H9 (cell line): Measurements from ENCODE around the gene CTNNBL1. TPM values are rescaled to one million over a fixed set of nuclear protein-coding genes. Genes with fewer than 3 reads are reported as not detected.

Experiments
- DNase-seq: peaks from one replicate; pipeline ENCODE4 v3.0.0-alpha.2; 2017
- H2AFZ ChIP-seq: one replicate; pipeline ENCODE4 v1.6.1; 2013; ENCODE audit warnings: mild to moderate bottlenecking, low read length, control low read depth, moderate library complexity
- H2AK5ac ChIP-seq: 2 replicates; pipeline ENCODE4 v1.6.1; 2013; ENCODE audit warnings: low read length, control low read depth, mixed read lengths; ENCODE audit not compliant: insufficient read length
- H2BK120ac ChIP-seq: one replicate; pipeline ENCODE4 v1.6.1; 2013; ENCODE audit warnings: low read depth, mild to moderate bottlenecking, low read length, control low read depth, inconsistent platforms; ENCODE audit not compliant: poor library complexity, severe bottlenecking
- H2BK12ac ChIP-seq: 2 replicates; pipeline ENCODE4 v1.6.1; 2013; ENCODE audit warnings: low read length, control low read depth, mixed read lengths, low read depth; ENCODE audit not compliant: insufficient read length
- H2BK15ac ChIP-seq: 2 replicates; pipeline ENCODE4 v1.6.1; 2013; ENCODE audit warnings: low read depth, low read length, control low read depth
- H2BK20ac ChIP-seq: one replicate; pipeline ENCODE4 v1.6.1; 2013; ENCODE audit warnings: low read depth, mild to moderate bottlenecking, low read length, control low read depth, inconsistent platforms; ENCODE audit not compliant: poor library complexity, severe bottlenecking
- H2BK5ac ChIP-seq: 2 replicates; pipeline ENCODE4 v1.6.1; 2013; ENCODE audit warnings: low read length, control low read depth, mixed read lengths; ENCODE audit not compliant: insufficient read length
- H3K14ac ChIP-seq: 2 replicates; pipeline ENCODE4 v1.6.1; 2013; ENCODE audit warnings: low read length, control low read depth; ENCODE audit not compliant: insufficient read depth
- H3K18ac ChIP-seq: 2 replicates; pipeline ENCODE4 v1.6.1; 2013; ENCODE audit warnings: low read depth, mild to moderate bottlenecking, mixed read lengths, low read length, control low read depth; ENCODE audit not compliant: insufficient read length
- H3K23ac ChIP-seq: 2 replicates; pipeline ENCODE4 v1.6.1; 2013; ENCODE audit warnings: low read length, control low read depth, mixed read lengths, low read depth; ENCODE audit not compliant: insufficient read length
- H3K23me2 ChIP-seq: 2 replicates; pipeline ENCODE4 v1.6.1; 2013; ENCODE audit warnings: low read depth, mild to moderate bottlenecking, mixed read lengths, low read length, control low read depth; ENCODE audit not compliant: insufficient read length, poor library complexity, severe bottlenecking
- H3K27ac ChIP-seq: 2 replicates; pipeline ENCODE4 v1.5.1; 2013; ENCODE audit warnings: low read length, control low read depth, mixed read lengths, low read depth; ENCODE audit not compliant: insufficient read length
- H3K27me3 ChIP-seq: 2 replicates; pipeline ENCODE4 v1.6.1; 2013; ENCODE audit warnings: low read length, control low read depth, inconsistent platforms; ENCODE audit not compliant: insufficient read depth
- H3K4ac ChIP-seq: 2 replicates; pipeline ENCODE4 v1.6.1; 2013; ENCODE audit warnings: low read depth, mild to moderate bottlenecking, control low read depth, inconsistent platforms, low read length, moderate library complexity
- H3K4me1 ChIP-seq: 2 replicates; pipeline ENCODE4 v1.6.1; 2013; ENCODE audit warnings: low read length, control low read depth, inconsistent platforms; ENCODE audit not compliant: insufficient read depth
- H3K4me2 ChIP-seq: 2 replicates; pipeline ENCODE4 v1.6.1; 2013; ENCODE audit warnings: low read length, control low read depth, mixed read lengths; ENCODE audit not compliant: insufficient read length, insufficient read depth
- H3K56ac ChIP-seq: 2 replicates; pipeline ENCODE4 v1.6.1; 2013; ENCODE audit warnings: low read depth, mild to moderate bottlenecking, mixed read lengths, low read length, control low read depth; ENCODE audit not compliant: insufficient read length
- H3K79me1 ChIP-seq: 2 replicates; pipeline ENCODE4 v1.6.1; 2013; ENCODE audit warnings: low read depth, mild to moderate bottlenecking, moderate library complexity, low read length, control low read depth, inconsistent platforms; ENCODE audit not compliant: insufficient read depth, poor library complexity, severe bottlenecking
- H3K79me2 ChIP-seq: 2 replicates; pipeline ENCODE4 v1.6.1; 2013; ENCODE audit warnings: low read length, control low read depth, inconsistent platforms; ENCODE audit not compliant: insufficient read depth
- H3K9ac ChIP-seq: 2 replicates; pipeline ENCODE4 v1.6.1; 2013; ENCODE audit warnings: low read length, control low read depth, mixed read lengths; ENCODE audit not compliant: insufficient read length; ENCODE audit errors: extremely low read depth
- H3K9me3 ChIP-seq: one replicate; pipeline ENCODE4 v1.6.1; 2013; ENCODE audit warnings: low read depth, low read length, inconsistent platforms; ENCODE audit not compliant: control insufficient read depth
- H3T11ph ChIP-seq: one replicate; pipeline ENCODE4 v1.6.1; 2013; ENCODE audit warnings: mild to moderate bottlenecking, low read length, control low read depth, inconsistent platforms
- H4K20me1 ChIP-seq: one replicate; pipeline ENCODE4 v1.6.1; 2013; ENCODE audit not compliant: control insufficient read depth, insufficient read length, insufficient read depth
- H4K5ac ChIP-seq: 2 replicates; pipeline ENCODE4 v1.6.1; 2013; ENCODE audit warnings: low read depth, mild to moderate bottlenecking, mixed read lengths, low read length, control low read depth; ENCODE audit not compliant: insufficient read length
- H4K8ac ChIP-seq: replicated peaks from 2 replicates; pipeline ENCODE4 v1.6.1; 2013; ENCODE audit warnings: low read length, control low read depth, mixed read lengths, low read depth; ENCODE audit not compliant: insufficient read length
- H4K91ac ChIP-seq: 2 replicates; pipeline ENCODE4 v1.6.1; 2013; ENCODE audit warnings: low read depth, mild to moderate bottlenecking, moderate library complexity, mixed read lengths, low read length, control low read depth; ENCODE audit not compliant: insufficient read length
- H3K27ac Mint-ChIP-seq, 3 experiments: 2 replicates in 2 of 3; 3 replicates in 1 of 3; pipeline ENCODE4 v1.8.0; 2020 to 2021; ENCODE audit warnings: mixed read lengths in 3 of 3, mild to moderate bottlenecking in 1 of 3, moderate library complexity in 1 of 3
- H3K27me3 Mint-ChIP-seq: 2 replicates; pipeline ENCODE4 v1.8.0; 2021; ENCODE audit warnings: low read depth, mild to moderate bottlenecking, moderate library complexity, mixed read lengths
- H3K36me3 Mint-ChIP-seq, 3 experiments: 2 replicates in 2 of 3; 3 replicates in 1 of 3; pipeline ENCODE4 v1.8.0; 2020 to 2021; ENCODE audit warnings: low read depth in 3 of 3, mixed read lengths in 3 of 3; ENCODE audit not compliant: insufficient read depth in 1 of 3
- H3K4me1 Mint-ChIP-seq, 2 experiments: 2 replicates each; pipeline ENCODE4 v1.8.0; 2020; ENCODE audit warnings: mixed read lengths in 2 of 2
- H3K4me3 Mint-ChIP-seq, 2 experiments: 2 replicates in 1 of 2; 3 replicates in 1 of 2; pipeline ENCODE4 v1.8.0; 2020 to 2021; ENCODE audit warnings: mild to moderate bottlenecking in 2 of 2, mixed read lengths in 2 of 2, moderate library complexity in 1 of 2
- H3K9me3 Mint-ChIP-seq, 2 experiments: 2 replicates in 1 of 2; 3 replicates in 1 of 2; pipeline ENCODE4 v1.8.0; 2020; ENCODE audit warnings: mild to moderate bottlenecking in 2 of 2, mixed read lengths in 2 of 2, moderate library complexity in 1 of 2
- WGBS: extraction: QIAGEN DNeasy Blood & Tissue Kit; methylation state at CpG from one replicate; pipeline ENCODE4 v1.1.7; 2013; ENCODE audit warnings: missing lambda C conversion rate, low lambda C conversion rate, mixed read lengths; ENCODE audit not compliant: insufficient read length; ENCODE audit errors: extremely low coverage; 5-methylcytosine and 5-hydroxymethylcytosine counted together
- total RNA-seq: library from RNA; stranded (reverse); gene quantifications from 2 replicates; pipeline ENCODE4 v1.2.1, GENCODE V29; 2021
- TF ChIP-seq, protein P1 (sequence below): fragments of 200-600 bp; sonication (generic); conservative IDR thresholded peaks from 3 replicates; pipeline ENCODE4 v1.8.0; 2021; ENCODE audit warnings: antibody characterized with exemption, mild to moderate bottlenecking

The CTNNBL1 gene
- total RNA-seq, 1 experiment from 2014 or later, result 67.2 TPM

DNA sequence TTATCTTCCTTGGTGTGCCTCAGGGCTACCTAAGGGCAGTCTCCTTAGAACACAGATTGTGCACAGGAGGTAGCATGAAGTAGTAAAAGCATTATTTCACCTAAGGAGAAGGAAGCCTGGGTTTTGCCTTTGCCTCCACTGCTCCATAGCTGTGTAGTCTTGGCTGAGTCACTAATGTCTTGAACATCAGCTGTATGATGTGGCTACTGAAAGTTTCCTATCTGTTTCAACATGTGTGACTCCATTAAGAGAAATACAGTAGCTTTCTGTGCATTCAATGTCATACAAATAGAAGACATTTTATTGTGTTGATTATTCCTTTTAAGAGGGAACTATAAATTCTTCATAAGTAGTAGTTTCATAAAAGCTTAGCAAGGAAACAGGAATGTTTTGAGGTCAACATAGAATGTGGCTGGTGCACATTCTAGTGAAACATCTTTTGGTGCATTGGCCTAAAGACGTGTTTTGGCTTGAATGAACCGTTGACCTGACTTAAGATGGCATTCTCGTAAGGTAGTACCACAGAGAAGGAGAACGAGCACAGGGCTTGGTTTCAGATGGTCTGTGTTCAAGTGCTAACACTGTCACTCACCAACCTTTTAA is 70.6 kb downstream of the CTNNBL1 start:
- H3K23ac ChIP-seq, result no peak overlapping the region
- no peaks in the 10 kb centered on the region for H3K79me2 ChIP-seq
- no peak overlapping the region for H2BK12ac ChIP-seq
- WGBS, result no CpG with 5 or more reads among the region's 4 CpGs
- H3K18ac ChIP-seq, result no peak overlapping the region
- no peak overlapping the region for H4K91ac ChIP-seq
- H2AK5ac ChIP-seq, result no peak overlapping the region
- Mint-ChIP-seq H3K9me3 (no peaks in the 10 kb centered on the region), H3K27me3 (no peaks in the 10 kb centered on the region), H3K27ac (no peak overlapping the region), H3K4me1 (no peaks in the 10 kb centered on the region), H3K36me3 (peaks cover 0 to 5% (median 0%) of the 10 kb centered on the region in 3 experiments; a peak in 2 of 7 replicates), H3K4me3 (no peak overlapping the region)
- no peaks in the 10 kb centered on the region for H4K20me1 ChIP-seq
- H3K56ac ChIP-seq, result no peak overlapping the region
- no peaks in the 10 kb centered on the region for H3K23me2 ChIP-seq
- H2AFZ ChIP-seq, result no peak overlapping the region
- no peak overlapping the region for H3K4me2 ChIP-seq
- no peak overlapping the region for H3K27ac ChIP-seq
- no peak overlapping the region for H3K14ac ChIP-seq
- H3K4ac ChIP-seq, result no peak overlapping the region
- no peak overlapping the region for H2BK20ac ChIP-seq
- H2BK15ac ChIP-seq, result no peak overlapping the region
- H3K9me3 ChIP-seq, result no peaks in the 10 kb centered on the region
- no peaks in the 10 kb centered on the region for H3K27me3 ChIP-seq
- no peak for DNase-seq
- no peak overlapping the region for H2BK5ac ChIP-seq
- no peak overlapping the region for H3K9ac ChIP-seq
- no peaks in the 10 kb centered on the region for H3K79me1 ChIP-seq
- H4K8ac ChIP-seq, result no peak overlapping the region
- no peak overlapping the region for H3T11ph ChIP-seq
- H3K4me1 ChIP-seq, result no peaks in the 10 kb centered on the region
- no peak overlapping the region for H4K5ac ChIP-seq
- no peak overlapping the region for H2BK120ac ChIP-seq
- TF ChIP-seq, protein P1, sequence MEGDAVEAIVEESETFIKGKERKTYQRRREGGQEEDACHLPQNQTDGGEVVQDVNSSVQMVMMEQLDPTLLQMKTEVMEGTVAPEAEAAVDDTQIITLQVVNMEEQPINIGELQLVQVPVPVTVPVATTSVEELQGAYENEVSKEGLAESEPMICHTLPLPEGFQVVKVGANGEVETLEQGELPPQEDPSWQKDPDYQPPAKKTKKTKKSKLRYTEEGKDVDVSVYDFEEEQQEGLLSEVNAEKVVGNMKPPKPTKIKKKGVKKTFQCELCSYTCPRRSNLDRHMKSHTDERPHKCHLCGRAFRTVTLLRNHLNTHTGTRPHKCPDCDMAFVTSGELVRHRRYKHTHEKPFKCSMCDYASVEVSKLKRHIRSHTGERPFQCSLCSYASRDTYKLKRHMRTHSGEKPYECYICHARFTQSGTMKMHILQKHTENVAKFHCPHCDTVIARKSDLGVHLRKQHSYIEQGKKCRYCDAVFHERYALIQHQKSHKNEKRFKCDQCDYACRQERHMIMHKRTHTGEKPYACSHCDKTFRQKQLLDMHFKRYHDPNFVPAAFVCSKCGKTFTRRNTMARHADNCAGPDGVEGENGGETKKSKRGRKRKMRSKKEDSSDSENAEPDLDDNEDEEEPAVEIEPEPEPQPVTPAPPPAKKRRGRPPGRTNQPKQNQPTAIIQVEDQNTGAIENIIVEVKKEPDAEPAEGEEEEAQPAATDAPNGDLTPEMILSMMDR, result no peak
